ENCODE results near the gene CDH4.

Gene CDH4

GRCh38 chr20:61732511-61733210 is 480.6 kb downstream of the CDH4 start:
- H3K4me3 ChIP-seq (ENCODE audit: low read depth in 1 of 2, low read length in 2 of 2), result no peak overlapping the region
- no peaks in the 10 kb centered on the region for H3K9me3 ChIP-seq (ENCODE audit: control insufficient read depth in 1 of 2, low read length in 2 of 2)
- no peaks in the 10 kb centered on the region for H3K36me3 ChIP-seq (ENCODE audit: control insufficient read depth in 1 of 2, insufficient read depth in 2 of 2, low read length in 2 of 2)
- H3K27ac ChIP-seq (ENCODE audit: low read length), result no peak overlapping the region
- no peaks in the 10 kb centered on the region for H3K27me3 ChIP-seq (ENCODE audit: low read depth, low read length)
- H3K4me1 ChIP-seq (ENCODE audit: control insufficient read depth in 1 of 2, insufficient read depth in 2 of 2, low read length in 2 of 2), result no peaks in the 10 kb centered on the region

- Histone ChIP-seq H3K4me3 (ENCODE audit: low read depth in 1 of 2, low read length in 2 of 2) (no peak overlapping the region), H3K36me3 (ENCODE audit: control insufficient read depth in 1 of 2, insufficient read depth in 2 of 2, low read length in 2 of 2) (no peaks in the 10 kb centered on the region), H3K4me1 (ENCODE audit: control insufficient read depth in 1 of 2, insufficient read depth in 2 of 2, low read length in 2 of 2) (no peaks in the 10 kb centered on the region), H3K9me3 (ENCODE audit: control insufficient read depth in 1 of 2, low read length in 2 of 2) (no peaks in the 10 kb centered on the region), H3K27me3 (ENCODE audit: low read depth, low read length) (no peaks in the 10 kb centered on the region), H3K27ac (ENCODE audit: low read length) (no peak overlapping the region)
Observed at GRCh38 chr20:61733216-61733615, 481.2 kb downstream of the CDH4 start.

- no peaks in the 10 kb centered on the region for H3K4me1 ChIP-seq (ENCODE audit: control insufficient read depth in 1 of 2, insufficient read depth in 2 of 2, low read length in 2 of 2)
- no peak overlapping the region for H3K27ac ChIP-seq (ENCODE audit: low read length)
- H3K27me3 ChIP-seq (ENCODE audit: low read depth, low read length), result no peaks in the 10 kb centered on the region
- H3K9me3 ChIP-seq (ENCODE audit: control insufficient read depth in 1 of 2, low read length in 2 of 2), result no peaks in the 10 kb centered on the region
- H3K4me3 ChIP-seq (ENCODE audit: low read depth in 1 of 2, low read length in 2 of 2), result no peak overlapping the region
- no peaks in the 10 kb centered on the region for H3K36me3 ChIP-seq (ENCODE audit: control insufficient read depth in 1 of 2, insufficient read depth in 2 of 2, low read length in 2 of 2)
Observed at GRCh38 chr20:61733891-61734732, 482.1 kb downstream of the CDH4 start.

- Histone ChIP-seq H3K9me3 (ENCODE audit: control insufficient read depth in 1 of 2, low read length in 2 of 2) (no peaks in the 10 kb centered on the region), H3K27ac (ENCODE audit: low read length) (no peak overlapping the region), H3K4me3 (ENCODE audit: low read depth in 1 of 2, low read length in 2 of 2) (no peak overlapping the region), H3K36me3 (ENCODE audit: control insufficient read depth in 1 of 2, insufficient read depth in 2 of 2, low read length in 2 of 2) (no peaks in the 10 kb centered on the region), H3K4me1 (ENCODE audit: control insufficient read depth in 1 of 2, insufficient read depth in 2 of 2, low read length in 2 of 2) (no peaks in the 10 kb centered on the region), H3K27me3 (ENCODE audit: low read depth, low read length) (no peaks in the 10 kb centered on the region)
Observed at GRCh38 chr20:61734733-61735502, 482.9 kb downstream of the CDH4 start.

- H3K27ac ChIP-seq (ENCODE audit: low read length), result no peak overlapping the region
- no peaks in the 10 kb centered on the region for H3K4me1 ChIP-seq (ENCODE audit: control insufficient read depth in 1 of 2, insufficient read depth in 2 of 2, low read length in 2 of 2)
- no peak overlapping the region for H3K4me3 ChIP-seq (ENCODE audit: low read depth in 1 of 2, low read length in 2 of 2)
- no peaks in the 10 kb centered on the region for H3K9me3 ChIP-seq (ENCODE audit: control insufficient read depth in 1 of 2, low read length in 2 of 2)
- no peaks in the 10 kb centered on the region for H3K27me3 ChIP-seq (ENCODE audit: low read depth, low read length)
- no peaks in the 10 kb centered on the region for H3K36me3 ChIP-seq (ENCODE audit: control insufficient read depth in 1 of 2, insufficient read depth in 2 of 2, low read length in 2 of 2)
Observed at GRCh38 chr20:61735503-61735785, 483.4 kb downstream of the CDH4 start.

- no peaks in the 10 kb centered on the region for H3K27me3 ChIP-seq (ENCODE audit: low read depth, low read length)
Observed at GRCh38 chr20:61736001-61736635, 484.1 kb downstream of the CDH4 start.

GRCh38 chr20:61736751-61737310 is 484.8 kb downstream of the CDH4 start:
- Histone ChIP-seq H3K36me3 (ENCODE audit: control insufficient read depth in 1 of 2, insufficient read depth in 2 of 2, low read length in 2 of 2) (no peaks in the 10 kb centered on the region), H3K9me3 (ENCODE audit: control insufficient read depth in 1 of 2, low read length in 2 of 2) (no peaks in the 10 kb centered on the region), H3K27me3 (ENCODE audit: low read depth, low read length) (no peaks in the 10 kb centered on the region), H3K4me3 (ENCODE audit: low read depth in 1 of 2, low read length in 2 of 2) (no peak overlapping the region), H3K4me1 (ENCODE audit: control insufficient read depth in 1 of 2, insufficient read depth in 2 of 2, low read length in 2 of 2) (no peaks in the 10 kb centered on the region), H3K27ac (ENCODE audit: low read length) (no peak overlapping the region)

More at GRCh38 chr20:61736001-61736635, 484.1 kb downstream of the CDH4 start:
- Histone ChIP-seq H3K4me1 (ENCODE audit: control insufficient read depth in 1 of 2, insufficient read depth in 2 of 2, low read length in 2 of 2) (no peaks in the 10 kb centered on the region), H3K36me3 (ENCODE audit: control insufficient read depth in 1 of 2, insufficient read depth in 2 of 2, low read length in 2 of 2) (no peaks in the 10 kb centered on the region), H3K4me3 (ENCODE audit: low read depth in 1 of 2, low read length in 2 of 2) (no peak overlapping the region), H3K9me3 (ENCODE audit: control insufficient read depth in 1 of 2, low read length in 2 of 2) (no peaks in the 10 kb centered on the region), H3K27ac (ENCODE audit: low read length) (no peak overlapping the region)

GRCh38 chr20:61737346-61737745 is 485.3 kb downstream of the CDH4 start:
- no peak overlapping the region for H3K27ac ChIP-seq (ENCODE audit: low read length)
- H3K36me3 ChIP-seq (ENCODE audit: control insufficient read depth in 1 of 2, insufficient read depth in 2 of 2, low read length in 2 of 2), result no peaks in the 10 kb centered on the region
- no peak overlapping the region for H3K4me3 ChIP-seq (ENCODE audit: low read depth in 1 of 2, low read length in 2 of 2)
- H3K9me3 ChIP-seq (ENCODE audit: control insufficient read depth in 1 of 2, low read length in 2 of 2), result no peaks in the 10 kb centered on the region
- no peaks in the 10 kb centered on the region for H3K27me3 ChIP-seq (ENCODE audit: low read depth, low read length)
- no peaks in the 10 kb centered on the region for H3K4me1 ChIP-seq (ENCODE audit: control insufficient read depth in 1 of 2, insufficient read depth in 2 of 2, low read length in 2 of 2)

GRCh38 chr20:61737812-61738443 is 485.9 kb downstream of the CDH4 start:
- Histone ChIP-seq H3K27ac (ENCODE audit: low read length) (no peak overlapping the region), H3K4me1 (ENCODE audit: control insufficient read depth in 1 of 2, insufficient read depth in 2 of 2, low read length in 2 of 2) (no peaks in the 10 kb centered on the region), H3K4me3 (ENCODE audit: low read depth in 1 of 2, low read length in 2 of 2) (no peak overlapping the region), H3K36me3 (ENCODE audit: control insufficient read depth in 1 of 2, insufficient read depth in 2 of 2, low read length in 2 of 2) (no peaks in the 10 kb centered on the region), H3K27me3 (ENCODE audit: low read depth, low read length) (no peaks in the 10 kb centered on the region), H3K9me3 (ENCODE audit: control insufficient read depth in 1 of 2, low read length in 2 of 2) (no peaks in the 10 kb centered on the region)

GRCh38 chr20:61738601-61739069 is 486.6 kb downstream of the CDH4 start:
- Histone ChIP-seq H3K4me1 (ENCODE audit: control insufficient read depth in 1 of 2, insufficient read depth in 2 of 2, low read length in 2 of 2) (no peaks in the 10 kb centered on the region), H3K36me3 (ENCODE audit: control insufficient read depth in 1 of 2, insufficient read depth in 2 of 2, low read length in 2 of 2) (no peaks in the 10 kb centered on the region), H3K9me3 (ENCODE audit: control insufficient read depth in 1 of 2, low read length in 2 of 2) (no peaks in the 10 kb centered on the region), H3K27ac (ENCODE audit: low read length) (no peak overlapping the region), H3K27me3 (ENCODE audit: low read depth, low read length) (no peaks in the 10 kb centered on the region), H3K4me3 (ENCODE audit: low read depth in 1 of 2, low read length in 2 of 2) (no peak overlapping the region)
